K562 (cell line): ENCODE measurements around the gene SULT1C4. TPM values are rescaled to one million over a fixed set of nuclear protein-coding genes. Genes with fewer than 3 reads are reported as not detected.

Experiments used
- polyA plus RNA-seq, 8 experiments: library from polyadenylated mRNA; depleted of rRNA in 4 of 8; stranded (reverse) in 5 of 8; unstranded in 3 of 8; fragments of >200 nt; fragmentation: Nextera tagmentation in 2 of 8; fragmentation: Illumina TruSeq in 1 of 8; extraction: Ambion mirVana in 2 of 8; extraction: Trizol in 1 of 8; gene quantifications; 2 replicates each; pipeline versions ENCODE4 v1.2.1 to v1.2.3, GENCODE V29; 2011 to 2014; ENCODE audit warnings: inconsistent platforms in 1 of 8, missing spikeins in 1 of 8
- small RNA-seq: library from RNA; depleted of rRNA; stranded (forward); fragments of <200 nt; gene quantifications from one replicate; pipeline ENCODE3, GENCODE V24; 2014
- total RNA-seq, 7 experiments: library from RNA; depleted of rRNA in 6 of 7; stranded (reverse); fragments of >200 nt in 6 of 7; fragmentation: Illumina TruSeq in 2 of 7; extraction: Trizol in 2 of 7; gene quantifications; 2 replicates each; pipeline versions ENCODE4 v1.2.1 to v1.2.3, GENCODE V29; 2011 to 2021; ENCODE audit warnings: low replicate concordance in 1 of 7

SULT1C4 gene
- total and polyA plus RNA-seq, 9 of the 15 experiments (the other 6 are each of a cell fraction or from before 2014, with no cell fraction given), result 0.04 to 0.14 (median 0.09) TPM; not detected in 5

Small RNAs within 50 kb of the gene (small RNA-seq; reads per million reads assigned to genes)
- not detected for gene SMIM12P1

Other genes starting within 250 kb of the SULT1C4 start
- not detected in 2 replicates for gene SULT1C3, start 138.0 kb upstream of the SULT1C4 start, total RNA-seq (2014; rRNA removed)
- not detected in 2 replicates for gene SULT1C3, start 138.0 kb upstream of the SULT1C4 start, total RNA-seq (2014; rRNA removed; fragmentation: Illumina TruSeq; extraction: Trizol)
- gene SULT1C3, start 138.0 kb upstream of the SULT1C4 start, total RNA-seq (2015; rRNA removed; fragmentation: Illumina TruSeq; extraction: Trizol), result not detected in 2 replicates
- gene SULT1C3, start 138.0 kb upstream of the SULT1C4 start, total RNA-seq (2021), result not detected in 2 replicates
- gene SULT1C3, start 138.0 kb upstream of the SULT1C4 start, polyA plus RNA-seq (2011; rRNA removed), result not detected in 2 replicates
- not detected in 2 replicates for gene SULT1C3, start 138.0 kb upstream of the SULT1C4 start, polyA plus RNA-seq (2014; fragmentation: Illumina TruSeq; extraction: Trizol)
- not detected for gene SULT1C3, start 138.0 kb upstream of the SULT1C4 start, polyA plus RNA-seq (2014; fragmentation: Nextera tagmentation; extraction: Ambion mirVana)
- gene SULT1C3, start 138.0 kb upstream of the SULT1C4 start, polyA plus RNA-seq (2014; rRNA removed), result not detected in 2 replicates
- not detected in 2 replicates for gene SULT1C2, start 89.1 kb upstream of the SULT1C4 start, total RNA-seq (2014; rRNA removed)
- not detected in 2 replicates for gene SULT1C2, start 89.1 kb upstream of the SULT1C4 start, total RNA-seq (2014; rRNA removed; fragmentation: Illumina TruSeq; extraction: Trizol)
- 0.15 and 0.22 TPM in 2 replicates for gene SULT1C2, start 89.1 kb upstream of the SULT1C4 start, total RNA-seq (2015; rRNA removed; fragmentation: Illumina TruSeq; extraction: Trizol)
- gene SULT1C2, start 89.1 kb upstream of the SULT1C4 start, total RNA-seq (2021), result not detected in 2 replicates
- not detected in 2 replicates for gene SULT1C2, start 89.1 kb upstream of the SULT1C4 start, polyA plus RNA-seq (2011; rRNA removed)
- not detected in 2 replicates for gene SULT1C2, start 89.1 kb upstream of the SULT1C4 start, polyA plus RNA-seq (2014; fragmentation: Illumina TruSeq; extraction: Trizol)
- not detected for gene SULT1C2, start 89.1 kb upstream of the SULT1C4 start, polyA plus RNA-seq (2014; fragmentation: Nextera tagmentation; extraction: Ambion mirVana)
- not detected in 2 replicates for gene SULT1C2, start 89.1 kb upstream of the SULT1C4 start, polyA plus RNA-seq (2014; rRNA removed)
- 11.0 and 15.5 TPM in 2 replicates for gene GCC2, start 71.3 kb downstream of the SULT1C4 start, total RNA-seq (2014; rRNA removed)
- gene GCC2, start 71.3 kb downstream of the SULT1C4 start, total RNA-seq (2014; rRNA removed; fragmentation: Illumina TruSeq; extraction: Trizol), result 35.7 and 46.1 TPM in 2 replicates
- gene GCC2, start 71.3 kb downstream of the SULT1C4 start, total RNA-seq (2015; rRNA removed; fragmentation: Illumina TruSeq; extraction: Trizol), result 20.1 and 24.4 TPM in 2 replicates
- gene GCC2, start 71.3 kb downstream of the SULT1C4 start, total RNA-seq (2021), result 23.5 and 26.4 TPM in 2 replicates
- 16.0 and 19.9 TPM in 2 replicates for gene GCC2, start 71.3 kb downstream of the SULT1C4 start, polyA plus RNA-seq (2011; rRNA removed)
- gene GCC2, start 71.3 kb downstream of the SULT1C4 start, polyA plus RNA-seq (2014; fragmentation: Illumina TruSeq; extraction: Trizol), result 23.6 and 29.5 TPM in 2 replicates
- gene GCC2, start 71.3 kb downstream of the SULT1C4 start, polyA plus RNA-seq (2014; fragmentation: Nextera tagmentation; extraction: Ambion mirVana), result 10 to 100 TPM; 11.4 to 19.5 TPM
- gene GCC2, start 71.3 kb downstream of the SULT1C4 start, polyA plus RNA-seq (2014; rRNA removed), result 11.7 and 19.3 TPM in 2 replicates
- 104 and 112 TPM in 2 replicates for gene LIMS1, start 156.5 kb downstream of the SULT1C4 start, total RNA-seq (2014; rRNA removed)
- gene LIMS1, start 156.5 kb downstream of the SULT1C4 start, total RNA-seq (2014; rRNA removed; fragmentation: Illumina TruSeq; extraction: Trizol), result 77.7 and 84.8 TPM in 2 replicates
- gene LIMS1, start 156.5 kb downstream of the SULT1C4 start, total RNA-seq (2015; rRNA removed; fragmentation: Illumina TruSeq; extraction: Trizol), result 53.2 and 57.7 TPM in 2 replicates
- gene LIMS1, start 156.5 kb downstream of the SULT1C4 start, total RNA-seq (2021), result 86.8 and 101 TPM in 2 replicates
- 94.6 and 134 TPM in 2 replicates for gene LIMS1, start 156.5 kb downstream of the SULT1C4 start, polyA plus RNA-seq (2011; rRNA removed)
- 87.3 and 98.5 TPM in 2 replicates for gene LIMS1, start 156.5 kb downstream of the SULT1C4 start, polyA plus RNA-seq (2014; fragmentation: Illumina TruSeq; extraction: Trizol)
- 10 to 100 TPM; 52.8 to 81.0 TPM for gene LIMS1, start 156.5 kb downstream of the SULT1C4 start, polyA plus RNA-seq (2014; fragmentation: Nextera tagmentation; extraction: Ambion mirVana)
- 59.6 and 66.6 TPM in 2 replicates for gene LIMS1, start 156.5 kb downstream of the SULT1C4 start, polyA plus RNA-seq (2014; rRNA removed)